Upper lobe of left lung (tissue), 4 donors: Measurements from ENCODE around the gene RALGDS.

Experiments used
- EP300 ChIP-seq, 4 donors: sonication (generic); formaldehyde crosslinking; IDR thresholded peaks; one replicate each; pipeline ENCODE4 v1.5.1; 2017; ENCODE audit warnings: antibody characterized with exemption in 4 of 4, control low read depth in 2 of 4
- POLR2A ChIP-seq, 4 donors: fragments of 450-650 bp; IDR thresholded peaks; one replicate each; pipeline ENCODE4 v1.5.1; 2016 to 2017; ENCODE audit warnings: antibody characterized with exemption in 4 of 4, mild to moderate bottlenecking in 2 of 4
- POLR2AphosphoS5 ChIP-seq, 2 donors: sonication (generic); formaldehyde crosslinking; IDR thresholded peaks; one replicate each; pipeline ENCODE4 v1.5.1; 2017; ENCODE audit warnings: antibody characterized with exemption in 2 of 2
- TF ChIP-seq, protein P1 (sequence below), 6 experiments: fragments of 450-650 bp in 4 of 6; fragments of 200-600 bp in 2 of 6; sonication (generic) in 2 of 6; IDR thresholded peaks; one replicate each; pipeline ENCODE4 v1.5.1; 2016 to 2019; ENCODE audit warnings: antibody characterized with exemption in 6 of 6

GRCh38 chr9:133080161-133080560 is 40.9 kb downstream of the RALGDS start:
- TF ChIP-seq, protein P1, sequence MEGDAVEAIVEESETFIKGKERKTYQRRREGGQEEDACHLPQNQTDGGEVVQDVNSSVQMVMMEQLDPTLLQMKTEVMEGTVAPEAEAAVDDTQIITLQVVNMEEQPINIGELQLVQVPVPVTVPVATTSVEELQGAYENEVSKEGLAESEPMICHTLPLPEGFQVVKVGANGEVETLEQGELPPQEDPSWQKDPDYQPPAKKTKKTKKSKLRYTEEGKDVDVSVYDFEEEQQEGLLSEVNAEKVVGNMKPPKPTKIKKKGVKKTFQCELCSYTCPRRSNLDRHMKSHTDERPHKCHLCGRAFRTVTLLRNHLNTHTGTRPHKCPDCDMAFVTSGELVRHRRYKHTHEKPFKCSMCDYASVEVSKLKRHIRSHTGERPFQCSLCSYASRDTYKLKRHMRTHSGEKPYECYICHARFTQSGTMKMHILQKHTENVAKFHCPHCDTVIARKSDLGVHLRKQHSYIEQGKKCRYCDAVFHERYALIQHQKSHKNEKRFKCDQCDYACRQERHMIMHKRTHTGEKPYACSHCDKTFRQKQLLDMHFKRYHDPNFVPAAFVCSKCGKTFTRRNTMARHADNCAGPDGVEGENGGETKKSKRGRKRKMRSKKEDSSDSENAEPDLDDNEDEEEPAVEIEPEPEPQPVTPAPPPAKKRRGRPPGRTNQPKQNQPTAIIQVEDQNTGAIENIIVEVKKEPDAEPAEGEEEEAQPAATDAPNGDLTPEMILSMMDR (IDR thresholded peaks at IDR 0.05): no peak
- TF ChIP-seq POLR2AphosphoS5 (IDR thresholded peaks at IDR 0.05) (no peak), POLR2A (IDR thresholded peaks at IDR 0.05) (no peak), EP300 (IDR thresholded peaks at IDR 0.05) (no peak)
